T-helper 17 cell (primary cell): Measurements from ENCODE around the gene DDIT3. TPM values are rescaled to one million over a fixed set of nuclear protein-coding genes. Genes with fewer than 3 reads are reported as not detected.
"Not testable (repeated sequence)": the region's sequence is repeated elsewhere in the genome, so short reads cannot be mapped to it uniquely, and the experiment has no call there.

ENCODE experiments used
- ATAC-seq: fragments of 150-1000 bp; cut with Tn5 transposase; 2 replicates; pipeline ENCODE4 v1.10.0; 2021; ENCODE audit warnings: mild to moderate bottlenecking, moderate library complexity
- DNase-seq, 3 donors: peaks; one replicate each; pipeline versions ENCODE4 v3.0.0 to v3.0.0-alpha.2; 2020 to 2021
- H3K9me3 ChIP-seq: one replicate; pipeline ENCODE4 v1.7.0; 2013; ENCODE audit warnings: low read length, mild to moderate bottlenecking; ENCODE audit not compliant: control insufficient read depth, poor library complexity, severe bottlenecking
- H3K27ac Mint-ChIP-seq: one replicate; pipeline ENCODE4 v1.8.0; 2022; ENCODE audit warnings: mild to moderate bottlenecking, moderate library complexity, mixed read lengths
- H3K27me3 Mint-ChIP-seq: one replicate; pipeline ENCODE4 v1.8.0; 2022; ENCODE audit warnings: mixed read lengths
- H3K36me3 Mint-ChIP-seq: one replicate; pipeline ENCODE4 v1.8.0; 2022; ENCODE audit warnings: low read depth, mixed read lengths
- H3K4me1 Mint-ChIP-seq: one replicate; pipeline ENCODE4 v1.8.0; 2022; ENCODE audit warnings: mild to moderate bottlenecking, mixed read lengths
- H3K4me3 Mint-ChIP-seq: one replicate; pipeline ENCODE4 v1.8.0; 2022; ENCODE audit warnings: mild to moderate bottlenecking, moderate library complexity, mixed read lengths
- total RNA-seq, 4 donors: library from RNA in 2 of 4; stranded (reverse) in 2 of 4; gene quantifications; one replicate each; pipeline ENCODE4 v1.2.3 and lab custom pipeline; 2022 to 2026

Gene DDIT3
- total RNA-seq, 2 donors from 2014 or later = 115 to 145 TPM

DNA sequence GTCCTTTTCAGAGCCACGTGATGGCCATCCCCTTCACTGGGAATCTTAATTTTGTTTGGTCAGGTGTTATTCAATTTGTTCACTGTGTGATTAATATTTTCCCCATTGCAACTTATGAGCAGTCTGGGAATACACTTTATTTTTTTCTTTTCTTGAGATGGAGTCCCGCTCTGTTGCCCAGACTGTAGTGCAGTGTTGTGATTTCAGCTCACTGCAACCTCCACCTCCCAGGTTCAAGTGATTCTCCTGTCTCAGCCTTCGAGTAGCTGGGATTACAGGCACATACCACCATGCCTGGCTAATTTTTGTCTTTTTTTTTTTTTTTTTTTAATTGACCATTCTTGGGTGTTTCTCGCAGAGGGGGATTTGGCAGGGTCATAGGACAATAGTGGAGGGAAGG, 13.8 kb downstream of the DDIT3 start:
- not testable (repeated sequence) for H3K4me1 Mint-ChIP-seq, H3K27ac Mint-ChIP-seq, H3K4me3 Mint-ChIP-seq, H3K9me3 ChIP-seq, DNase-seq, ATAC-seq, H3K36me3 Mint-ChIP-seq, H3K27me3 Mint-ChIP-seq

DNA sequence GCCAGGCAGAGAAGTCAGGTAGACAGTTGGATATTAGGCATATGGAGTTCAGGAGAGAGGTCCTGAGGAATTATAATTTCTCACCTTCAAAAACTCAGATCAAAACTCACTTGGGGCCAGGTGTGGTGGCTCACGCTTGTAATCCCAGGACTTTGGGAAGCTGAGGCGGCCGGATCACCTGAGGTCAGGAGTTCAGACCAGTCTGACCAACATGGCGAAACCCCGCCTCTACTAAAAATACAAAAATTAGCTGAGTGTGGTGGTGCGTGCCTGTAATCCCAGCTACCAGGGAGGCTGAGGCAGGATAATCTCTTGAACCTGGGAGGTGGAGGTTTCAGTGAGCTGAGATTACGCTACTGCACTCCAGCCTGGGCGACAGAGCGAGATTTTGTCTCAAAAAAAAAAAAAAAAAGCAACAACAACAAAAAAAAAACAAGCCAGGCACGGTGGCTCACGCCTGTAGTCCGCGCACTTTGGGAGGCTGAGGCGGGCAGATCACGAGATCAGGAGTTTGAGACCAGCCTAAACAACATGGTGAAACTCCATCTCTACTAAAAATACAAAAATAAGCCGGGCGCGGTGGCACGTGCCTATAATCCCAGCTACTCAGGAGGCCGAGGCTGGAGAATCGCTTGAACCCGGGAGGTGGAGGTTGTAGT, 17.9 kb downstream of the DDIT3 start:
- not testable (repeated sequence) for ATAC-seq, H3K4me1 Mint-ChIP-seq, H3K27ac Mint-ChIP-seq, H3K9me3 ChIP-seq, H3K4me3 Mint-ChIP-seq, DNase-seq, H3K27me3 Mint-ChIP-seq
- peaks cover 12% of the 10 kb centered on the region for H3K36me3 Mint-ChIP-seq

DNA sequence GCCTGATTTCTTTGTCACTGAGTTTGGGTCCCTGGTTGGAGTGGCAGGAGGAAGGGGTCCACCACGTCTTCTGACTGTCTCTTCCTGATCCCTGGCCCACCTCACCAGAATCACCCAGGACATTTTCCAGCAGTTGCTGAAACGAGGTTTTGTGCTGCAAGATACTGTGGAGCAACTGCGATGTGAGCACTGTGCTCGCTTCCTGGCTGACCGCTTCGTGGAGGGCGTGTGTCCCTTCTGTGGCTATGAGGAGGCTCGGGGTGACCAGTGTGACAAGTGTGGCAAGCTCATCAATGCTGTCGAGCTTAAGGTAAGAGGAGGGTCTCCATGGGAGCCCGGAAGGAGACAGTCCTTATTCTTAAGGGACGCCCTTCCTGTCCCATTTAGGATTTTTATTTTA, 20.1 kb downstream of the DDIT3 start:
- Mint-ChIP-seq H3K27ac (peak overlapping the region; percentile 62), H3K27me3 (no peaks in the 10 kb centered on the region), H3K4me1 (peaks cover 14% of the 10 kb centered on the region), H3K36me3 (peaks cover 18% of the 10 kb centered on the region), H3K4me3 (no peak overlapping the region)
- DNase-seq = no peak
- H3K9me3 ChIP-seq = no peaks in the 10 kb centered on the region
- no peak for ATAC-seq

DNA sequence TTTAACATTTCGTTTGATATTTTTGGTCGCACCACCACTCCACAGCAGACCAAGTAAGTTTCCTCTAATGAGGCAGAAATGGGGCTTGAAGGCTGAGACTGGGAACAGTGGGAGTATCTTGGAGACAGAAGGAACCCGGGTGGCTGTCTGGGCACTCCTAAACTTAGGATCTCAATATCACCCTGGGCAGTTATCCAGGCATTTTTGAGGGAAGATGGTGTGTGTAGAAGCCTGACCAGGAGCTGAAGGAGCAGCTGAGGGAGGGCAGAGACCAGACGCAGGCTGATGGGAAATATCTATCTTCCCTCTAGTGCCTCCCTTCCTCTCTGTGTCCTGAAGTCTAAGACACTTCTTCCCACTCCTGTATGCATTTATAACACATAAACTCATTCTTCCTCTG, 21.7 kb downstream of the DDIT3 start:
- Mint-ChIP-seq H3K36me3 (peaks cover 18% of the 10 kb centered on the region), H3K4me3 (no peak overlapping the region), H3K27ac (peak overlapping the region; percentile 56), H3K27me3 (no peaks in the 10 kb centered on the region), H3K4me1 (peaks cover 12% of the 10 kb centered on the region)
- no peaks in the 10 kb centered on the region for H3K9me3 ChIP-seq
- no peak for DNase-seq
- no peak for ATAC-seq

DNA sequence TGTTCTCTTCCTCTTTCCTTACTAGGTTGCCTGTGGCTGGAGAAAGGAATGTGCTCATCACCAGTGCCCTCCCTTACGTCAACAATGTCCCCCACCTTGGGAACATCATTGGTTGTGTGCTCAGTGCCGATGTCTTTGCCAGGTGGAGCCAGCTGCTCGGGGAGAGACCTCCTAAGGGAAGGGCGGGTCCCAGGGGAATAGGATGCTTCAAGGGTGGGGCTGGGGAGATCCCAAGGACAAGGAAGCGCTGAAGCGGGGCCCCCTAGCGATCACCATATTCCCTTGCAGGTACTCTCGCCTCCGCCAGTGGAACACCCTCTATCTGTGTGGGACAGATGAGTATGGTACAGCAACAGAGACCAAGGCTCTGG, 22.2 kb downstream of the DDIT3 start:
- Mint-ChIP-seq H3K4me3 (no peak overlapping the region), H3K36me3 (peaks cover 18% of the 10 kb centered on the region)
- no peak for ATAC-seq

DNA sequence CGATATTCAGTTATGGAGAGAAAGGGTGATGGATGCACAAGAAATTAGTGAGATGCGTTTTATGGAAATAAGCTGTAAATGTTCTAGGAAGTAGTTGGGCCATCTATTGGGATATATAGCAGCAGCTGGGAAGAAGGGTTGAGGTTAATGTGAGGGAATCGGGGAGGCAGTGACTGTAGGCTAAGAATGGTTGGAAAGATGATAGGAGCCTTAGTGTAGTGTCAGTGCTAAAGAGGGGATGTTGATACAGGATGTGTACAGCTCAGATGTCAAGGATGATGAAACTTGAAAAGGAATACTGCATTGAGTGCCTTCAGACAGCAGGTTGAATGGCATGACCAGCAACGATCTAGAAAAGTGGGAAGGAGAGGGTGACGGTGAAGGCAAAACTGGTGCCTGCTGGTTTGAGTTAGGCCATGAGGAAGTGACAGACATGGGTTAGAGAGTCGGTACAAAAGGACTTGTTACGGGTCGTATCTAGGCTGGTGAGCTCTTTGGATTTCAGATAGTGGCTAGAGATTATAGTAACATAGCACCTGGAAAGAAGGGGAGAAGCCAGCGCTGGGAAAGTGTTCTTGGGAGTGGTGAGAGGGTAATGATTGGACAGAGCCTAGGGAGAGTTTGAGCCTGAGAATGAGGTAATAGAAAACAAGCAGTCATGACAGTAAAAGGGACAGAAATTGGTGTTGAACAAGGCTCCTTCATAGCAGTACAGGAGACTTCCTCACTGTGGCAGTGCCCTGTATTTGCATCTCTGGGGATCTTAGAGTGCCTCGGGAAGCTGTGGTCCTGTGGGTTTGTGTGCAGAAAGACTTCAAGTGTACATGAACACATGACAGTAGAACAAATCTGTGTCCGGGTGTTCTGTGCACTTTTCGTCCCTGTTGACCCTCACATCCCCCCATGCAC, 22.8 kb downstream of the DDIT3 start:
- ATAC-seq (no peak), DNase-seq (no peak)
- no peaks in the 10 kb centered on the region for H3K9me3 ChIP-seq
- peak overlapping the region; percentile 56 for H3K27ac Mint-ChIP-seq
- peaks cover 18% of the 10 kb centered on the region for H3K36me3 Mint-ChIP-seq
- peaks cover 17% of the 10 kb centered on the region for H3K4me1 Mint-ChIP-seq
- H3K4me3 Mint-ChIP-seq = no peak overlapping the region
- H3K27me3 Mint-ChIP-seq = no peaks in the 10 kb centered on the region

More for the DNA sequence above, 22.2 kb downstream of the DDIT3 start:
- no peak for DNase-seq
- H3K9me3 ChIP-seq = no peaks in the 10 kb centered on the region
- peaks cover 12% of the 10 kb centered on the region for H3K4me1 Mint-ChIP-seq
- H3K27me3 Mint-ChIP-seq = no peaks in the 10 kb centered on the region
- H3K27ac Mint-ChIP-seq = peak overlapping the region; percentile 56

DNA sequence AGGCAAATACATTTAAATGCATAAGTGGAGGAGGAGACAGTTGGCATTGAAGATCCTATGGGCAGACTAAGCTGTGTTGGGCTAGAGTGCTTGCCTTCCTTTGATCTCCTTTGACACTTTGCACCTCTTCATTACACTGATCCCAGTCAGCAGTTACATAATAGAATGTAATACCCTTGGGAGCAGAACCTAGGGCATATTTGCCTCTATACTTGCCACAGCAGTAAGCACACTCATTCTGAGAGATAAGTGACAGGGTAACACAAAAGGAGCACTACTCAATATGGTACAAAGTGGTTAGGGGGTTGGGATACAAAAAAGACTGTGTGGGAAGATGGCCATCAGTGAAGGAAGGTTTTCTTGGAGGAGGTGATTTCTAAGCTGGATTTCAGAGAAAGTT, 23.5 kb downstream of the DDIT3 start:
- peaks cover 17% of the 10 kb centered on the region for H3K4me1 Mint-ChIP-seq
- H3K4me3 Mint-ChIP-seq = no peak overlapping the region
- DNase-seq (no peak), ATAC-seq (no peak)
- H3K27me3 Mint-ChIP-seq = no peaks in the 10 kb centered on the region
- peaks cover 14% of the 10 kb centered on the region for H3K36me3 Mint-ChIP-seq
- H3K9me3 ChIP-seq = no peaks in the 10 kb centered on the region
- peak overlapping the region; percentile 56 for H3K27ac Mint-ChIP-seq

DNA sequence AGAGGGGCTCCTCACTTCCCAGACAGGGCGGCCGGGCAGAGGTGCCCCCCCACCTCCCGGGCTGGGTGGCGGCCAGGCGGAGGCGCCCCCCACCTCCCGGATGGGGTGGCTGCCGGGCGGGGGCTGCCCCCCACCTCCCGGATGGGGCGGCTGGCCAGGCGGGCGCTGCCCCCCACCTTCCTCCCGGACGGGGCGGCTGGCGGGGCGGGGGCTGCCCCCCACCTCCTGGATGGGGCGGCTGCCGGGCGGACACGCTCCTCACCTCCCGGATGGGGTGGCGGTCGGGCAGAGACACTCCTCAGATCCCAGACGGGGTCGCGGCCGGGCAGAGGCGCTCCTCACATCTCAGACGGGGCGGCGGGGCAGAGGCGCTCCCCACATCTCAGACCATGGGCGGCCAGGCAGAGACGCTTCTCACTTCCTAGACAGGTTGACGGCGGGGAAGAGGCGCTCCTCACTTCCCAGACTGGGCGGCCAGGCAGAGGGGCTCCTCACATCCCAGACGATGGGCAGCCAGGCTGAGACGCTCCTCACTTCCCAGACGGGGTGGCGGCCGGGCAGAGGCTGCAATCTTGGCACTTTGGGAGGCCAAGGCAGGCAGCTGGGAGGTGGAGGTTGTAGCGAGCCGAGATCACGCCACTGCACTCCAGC, 25.1 kb downstream of the DDIT3 start:
- Mint-ChIP-seq H3K4me1 (peaks cover 18% of the 10 kb centered on the region), H3K36me3 (peaks cover 14% of the 10 kb centered on the region)
- not testable (repeated sequence) for H3K4me3 Mint-ChIP-seq, H3K9me3 ChIP-seq, H3K27ac Mint-ChIP-seq, ATAC-seq, H3K27me3 Mint-ChIP-seq, DNase-seq

DNA sequence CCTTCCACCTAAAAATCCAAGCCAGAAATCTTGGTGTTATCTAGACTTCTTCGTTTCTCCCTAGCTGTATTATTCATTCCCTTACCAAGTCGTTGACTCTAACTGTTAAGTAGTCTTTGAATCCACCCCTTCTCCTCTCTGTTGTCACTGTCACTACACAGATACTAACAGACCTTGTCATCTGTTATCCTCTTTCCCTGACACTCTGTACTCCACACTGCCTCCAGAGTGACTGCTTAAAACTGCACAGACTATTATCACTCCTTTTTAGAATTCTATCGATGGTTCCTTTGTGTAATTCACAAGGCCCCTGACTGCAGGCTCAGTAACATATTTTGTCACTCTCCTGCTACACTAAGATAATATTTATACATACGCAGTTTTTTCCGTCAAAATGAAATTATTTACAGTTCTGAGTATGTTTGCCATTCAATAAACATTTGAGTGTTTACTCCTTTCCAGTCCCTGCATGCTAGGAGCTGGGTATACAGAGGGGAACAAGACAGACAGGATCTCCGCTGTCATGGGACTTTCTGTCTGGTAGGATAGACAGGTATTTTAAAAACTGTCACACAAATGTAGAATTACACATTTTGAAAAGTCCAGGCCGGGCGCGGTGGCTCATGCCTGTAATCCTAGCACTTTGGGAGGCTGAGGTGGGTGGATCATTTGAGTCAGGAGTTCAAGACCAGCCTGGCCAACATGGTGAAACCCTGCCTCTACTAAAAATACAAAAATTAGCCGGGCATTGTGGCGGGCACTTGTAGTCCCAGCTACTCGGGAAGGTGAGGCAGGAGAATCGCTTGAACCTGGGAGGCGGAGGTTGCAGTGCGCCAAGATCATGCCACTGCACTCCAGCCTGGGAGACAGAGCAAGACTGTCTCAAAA, 28.7 kb downstream of the DDIT3 start:
- ATAC-seq = no peak

DNA sequence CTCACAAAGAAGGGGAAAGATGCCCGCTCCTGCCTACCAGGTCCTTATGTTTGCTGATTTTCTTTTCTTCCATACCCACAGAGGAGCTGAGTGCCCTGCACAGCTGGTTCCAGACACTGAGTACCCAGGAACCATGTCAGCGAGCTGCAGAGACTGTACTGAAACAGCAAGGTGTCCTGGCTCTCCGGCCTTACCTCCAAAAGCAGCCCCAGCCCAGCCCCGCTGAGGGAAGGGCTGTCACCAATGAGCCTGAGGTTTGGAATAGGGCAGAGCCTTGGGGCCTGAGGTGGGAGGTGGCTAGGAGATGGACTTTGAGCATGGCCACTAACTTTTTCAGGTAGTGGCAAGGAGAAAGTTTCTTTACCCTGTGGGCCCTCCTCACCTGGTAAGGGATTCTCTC, 30.2 kb downstream of the DDIT3 start:
- H3K27ac Mint-ChIP-seq = no peak overlapping the region
- no peak overlapping the region for H3K4me3 Mint-ChIP-seq

More for the DNA sequence above, 28.7 kb downstream of the DDIT3 start:
- no peaks in the 10 kb centered on the region for H3K9me3 ChIP-seq
- Mint-ChIP-seq H3K36me3 (peaks cover 8% of the 10 kb centered on the region), H3K27ac (peak overlapping the region; percentile 71), H3K4me1 (peaks cover 26% of the 10 kb centered on the region), H3K4me3 (peak overlapping the region; percentile 15), H3K27me3 (no peaks in the 10 kb centered on the region)
- DNase-seq = no peak

DNA sequence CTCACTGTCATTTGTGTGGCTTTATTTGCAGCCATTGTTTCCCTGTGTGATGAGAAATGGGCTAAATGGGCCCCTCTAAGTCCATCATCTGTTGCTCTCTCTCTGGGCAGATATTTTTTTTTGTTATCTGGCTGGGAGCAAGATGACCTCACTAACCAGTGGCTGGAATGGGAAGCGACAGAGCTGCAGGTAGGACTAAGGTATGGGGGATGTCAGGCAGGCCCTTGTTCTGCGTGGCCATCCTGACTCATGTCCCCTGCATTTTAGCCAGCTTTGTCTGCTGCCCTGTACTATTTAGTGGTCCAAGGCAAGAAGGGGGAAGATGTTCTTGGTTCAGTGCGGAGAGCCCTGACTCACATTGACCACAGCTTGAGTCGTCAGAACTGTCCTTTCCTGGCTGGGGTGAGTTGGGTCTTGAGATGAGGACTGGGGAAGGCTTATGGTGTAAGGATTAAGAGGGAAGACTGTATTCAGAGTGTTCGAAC, 31.1 kb downstream of the DDIT3 start:
- ATAC-seq = no peak
- Mint-ChIP-seq H3K27me3 (no peaks in the 10 kb centered on the region), H3K36me3 (peaks cover 8% of the 10 kb centered on the region), H3K27ac (peak overlapping the region; percentile 97), H3K4me1 (peaks cover 26% of the 10 kb centered on the region), H3K4me3 (peak overlapping the region; percentile 98)
- no peak for DNase-seq
- no peaks in the 10 kb centered on the region for H3K9me3 ChIP-seq

More for the DNA sequence above, 30.2 kb downstream of the DDIT3 start:
- DNase-seq (no peak), ATAC-seq (no peak)
- no peaks in the 10 kb centered on the region for H3K27me3 Mint-ChIP-seq
- H3K36me3 Mint-ChIP-seq = peaks cover 8% of the 10 kb centered on the region
- H3K9me3 ChIP-seq = no peaks in the 10 kb centered on the region
- peaks cover 26% of the 10 kb centered on the region for H3K4me1 Mint-ChIP-seq

DNA sequence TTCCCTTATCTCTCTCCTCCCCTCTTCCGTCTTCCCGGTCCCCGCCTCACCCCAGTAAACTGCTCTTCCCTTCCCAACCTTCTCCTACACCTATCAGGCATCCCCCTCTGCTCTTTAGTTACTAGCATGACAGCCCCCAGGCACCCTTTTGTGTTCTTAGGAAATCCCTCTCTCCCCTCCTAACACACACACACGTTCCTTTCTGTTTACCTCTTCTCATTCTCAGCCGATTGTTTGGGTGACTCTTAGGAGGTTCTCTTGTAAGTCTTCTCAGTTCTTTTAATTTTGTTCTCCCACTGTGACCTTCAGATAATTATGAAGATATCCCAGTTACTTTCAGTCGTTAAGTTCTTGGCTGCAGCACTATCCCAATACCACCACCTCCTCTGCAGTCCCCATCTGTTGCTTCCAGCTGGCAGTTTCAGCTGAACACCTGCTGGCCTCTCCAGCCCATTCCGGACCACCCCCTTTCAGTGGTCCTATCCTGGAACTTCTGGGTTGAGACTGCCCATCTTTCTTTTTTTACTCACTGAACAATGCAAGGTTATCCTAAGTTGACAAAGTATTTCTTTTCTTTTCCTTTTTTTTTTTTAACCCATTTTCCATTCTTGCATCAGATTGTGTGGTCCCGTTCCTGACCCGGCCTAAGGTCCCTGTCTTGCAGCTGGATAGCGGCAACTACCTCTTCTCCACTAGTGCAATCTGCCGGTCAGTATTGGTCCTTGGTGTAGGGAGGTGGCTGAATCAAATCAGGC, 31.7 kb downstream of the DDIT3 start:
- no peaks in the 10 kb centered on the region for H3K9me3 ChIP-seq
- DNase-seq (no peak), ATAC-seq (no peak)
- Mint-ChIP-seq H3K27me3 (no peaks in the 10 kb centered on the region), H3K36me3 (peaks cover 8% of the 10 kb centered on the region), H3K4me1 (peaks cover 27% of the 10 kb centered on the region), H3K4me3 (peak overlapping the region; percentile 98), H3K27ac (peak overlapping the region; percentile 97)
